Heart right ventricle (tissue), 16 donors: ENCODE measurements around the gene FBXO34. TPM values are rescaled to one million over a fixed set of nuclear protein-coding genes. Genes with fewer than 3 reads are reported as not detected.
"Not testable (repeated sequence)": the region's sequence is repeated elsewhere in the genome, so short reads cannot be mapped to it uniquely, and the experiment has no call there.

Source experiments
- ATAC-seq, 8 donors: fragments of 200-7000 bp; cut with Tn5 transposase; one replicate each; pipeline ENCODE4 v1.9.1; 2020; ENCODE audit warnings: mild to moderate bottlenecking in 8 of 8, moderate library complexity in 8 of 8, moderate number of reproducible peaks in 1 of 8
- DNase-seq, 2 donors: peaks; one replicate each; pipeline ENCODE4 v3.0.0-alpha.2; 2020
- H3K27ac ChIP-seq, 10 donors: fragments of 200-600 bp; sonication (generic) in 2 of 10; one replicate each; pipeline versions ENCODE4 v1.5.0 to v1.8.0; 2020 to 2022; ENCODE audit warnings: mild to moderate bottlenecking in 3 of 10
- H3K27me3 ChIP-seq, 7 donors: fragments of 200-600 bp; one replicate each; pipeline ENCODE4 v1.8.0; 2021 to 2022; ENCODE audit warnings: mild to moderate bottlenecking in 2 of 7
- H3K36me3 ChIP-seq, 9 donors: fragments of 200-600 bp; sonication (generic) in 1 of 9; one replicate each; pipeline versions ENCODE4 v1.5.0 to v1.8.0; 2020 to 2022; ENCODE audit warnings: mild to moderate bottlenecking in 2 of 9
- H3K4me1 ChIP-seq, 9 donors: fragments of 200-600 bp; sonication (generic) in 1 of 9; one replicate each; pipeline versions ENCODE4 v1.5.0 to v1.8.0; 2020 to 2022; ENCODE audit warnings: mild to moderate bottlenecking in 4 of 9
- H3K4me3 ChIP-seq, 10 donors: fragments of 200-600 bp; sonication (generic) in 2 of 10; one replicate each; pipeline versions ENCODE4 v1.5.0 to v1.8.0; 2020 to 2022; ENCODE audit warnings: mild to moderate bottlenecking in 7 of 10, moderate library complexity in 2 of 10
- H3K9me3 ChIP-seq, 11 donors: fragments of 200-600 bp in 10 of 11; sonication (generic) in 2 of 11; one replicate each; pipeline versions ENCODE4 v1.5.0 to v1.8.0; 2013 to 2022; ENCODE audit warnings: mild to moderate bottlenecking in 2 of 11, control low read depth in 1 of 11, moderate library complexity in 1 of 11
- WGBS, 2 donors: extraction: QIAGEN DNeasy Blood & Tissue Kit; methylation state at CpG; one replicate each; pipeline ENCODE4 v1.1.7; 2013; ENCODE audit warnings: inconsistent platforms in 1 of 2; 5-methylcytosine and 5-hydroxymethylcytosine counted together
- intact Hi-C, 10 donors: fragments of 100-400 bp; cut with DNase I; formaldehyde crosslinking; loops; one replicate each; pipeline versions ENCODE4 v1.11.1 to v1.14.2; 2022
- polyA plus RNA-seq, 2 donors: library from polyadenylated mRNA; stranded (reverse); fragments of 200-250 nt; gene quantifications; one replicate each; pipeline ENCODE4 v1.2.3, GENCODE V29; 2013
- total RNA-seq, 10 donors: library from RNA; stranded (reverse); fragmentation: NEBNext Ultra II Directional in 3 of 10; extraction: Animal tissue kit (Norgen Biotek cat#: 25700) in 3 of 10; gene quantifications; one replicate each; pipeline versions ENCODE4 v1.2.1 to v1.2.4, GENCODE V29; 2021 to 2023
- TF ChIP-seq, protein P1 (sequence below), 9 donors: fragments of 200-600 bp; sonication (generic) in 2 of 9; IDR thresholded peaks; one replicate each; pipeline versions ENCODE4 v1.5.0 to v1.8.0; 2021 to 2022; ENCODE audit warnings: antibody characterized with exemption in 9 of 9, mild to moderate bottlenecking in 5 of 9, moderate library complexity in 1 of 9
- donor health status: Arrhythmogenic right ventricular cardiomyopathy.
- donor health status: ischemic (EF 13 %, LVEDD 7.1; RV severe dilation, severe dysfunction).
- donor health status: healthy with polysubstance abuse.
- donor health status: DM: no; HTN: yes; CAD: no.
- donor health status: DM: no; HTN: no; CAD: no.
- donor health status: ischemic (EF 25% LVEDD 6.9; RV normal size, moderate dysfunction).
- donor health status: ischemic (EF 25% LVEDD 5.7; RV mildly dilated, moderate dysfunction).
- donor health status: healthy.
- donor health status: DM: yes; HTN: yes; CAD: no.
- donor health status: Ischemic cardiomyopathy.
- donor health status: ischemic (EF 35%, LVEDD 5.7; RV mildly dilated, moderate dysfunction).
- donor health status: nonischemic (EF 11% LVEDD 7.7; RV severe dilation, severe dysfunction).
- donor health status: DM: yes; HTN: yes; CAD: no.
- donor health status: PGD.
- donor health status: ischemic (EF 29% LVEDD 5.4; RV normal size, mild dysfunction).
- donor health status: nonischemic (EF 23%, LVEDD 6.1; RV moderate dilation, normal function).

FBXO34 gene
- total and polyA plus RNA-seq, 12 donors: 8.9 to 26.2 (median 20.8) TPM

DNA sequence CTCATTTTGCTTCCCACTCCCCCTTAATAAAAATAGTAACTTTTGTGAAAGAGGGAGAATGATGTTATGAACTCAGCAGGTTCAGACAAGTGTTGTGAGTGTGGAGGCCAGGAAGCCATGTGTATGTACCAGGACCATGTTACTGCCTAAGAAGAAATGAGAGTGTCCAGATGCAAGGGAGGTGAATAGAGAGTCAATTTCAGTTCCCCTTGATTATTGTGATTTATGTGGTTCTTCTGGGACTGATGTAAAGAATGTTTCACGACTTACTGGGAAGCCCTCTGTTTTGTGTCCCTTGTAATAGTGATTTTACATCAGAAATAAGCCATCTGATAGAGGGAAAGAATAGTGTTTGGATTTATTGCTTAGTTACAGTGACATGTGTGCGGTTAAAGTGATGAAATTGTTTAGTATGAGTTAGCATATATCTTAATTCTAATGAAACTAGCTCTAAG, 32.5 kb downstream of the FBXO34 start:
- H3K4me1 ChIP-seq: peaks cover 3 to 71% (median 43%) of the 10 kb centered on the region in 9 donors
- peaks cover 0 to 7% (median 0%) of the 10 kb centered on the region in 9 donors for H3K36me3 ChIP-seq
- ATAC-seq: no peak
- 69 to 78% methylated on average over 2 of the region's 2 CpGs for WGBS, 2 donors
- TF ChIP-seq, protein P1, sequence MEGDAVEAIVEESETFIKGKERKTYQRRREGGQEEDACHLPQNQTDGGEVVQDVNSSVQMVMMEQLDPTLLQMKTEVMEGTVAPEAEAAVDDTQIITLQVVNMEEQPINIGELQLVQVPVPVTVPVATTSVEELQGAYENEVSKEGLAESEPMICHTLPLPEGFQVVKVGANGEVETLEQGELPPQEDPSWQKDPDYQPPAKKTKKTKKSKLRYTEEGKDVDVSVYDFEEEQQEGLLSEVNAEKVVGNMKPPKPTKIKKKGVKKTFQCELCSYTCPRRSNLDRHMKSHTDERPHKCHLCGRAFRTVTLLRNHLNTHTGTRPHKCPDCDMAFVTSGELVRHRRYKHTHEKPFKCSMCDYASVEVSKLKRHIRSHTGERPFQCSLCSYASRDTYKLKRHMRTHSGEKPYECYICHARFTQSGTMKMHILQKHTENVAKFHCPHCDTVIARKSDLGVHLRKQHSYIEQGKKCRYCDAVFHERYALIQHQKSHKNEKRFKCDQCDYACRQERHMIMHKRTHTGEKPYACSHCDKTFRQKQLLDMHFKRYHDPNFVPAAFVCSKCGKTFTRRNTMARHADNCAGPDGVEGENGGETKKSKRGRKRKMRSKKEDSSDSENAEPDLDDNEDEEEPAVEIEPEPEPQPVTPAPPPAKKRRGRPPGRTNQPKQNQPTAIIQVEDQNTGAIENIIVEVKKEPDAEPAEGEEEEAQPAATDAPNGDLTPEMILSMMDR (IDR thresholded peaks at IDR 0.05): no peak
- intact Hi-C loops: no loop called here
- DNase-seq: no peak
- no peak overlapping the region for H3K4me3 ChIP-seq
- H3K27me3 ChIP-seq: no peaks in the 10 kb centered on the region
- no peaks in the 10 kb centered on the region for H3K9me3 ChIP-seq
- H3K27ac ChIP-seq: peak overlapping the region in 3 of 10 donors; percentile 20 to 55 (median 52)

GRCh38 chr14:55306938-55307589, 35.8 kb downstream of the FBXO34 start:
- H3K9me3 ChIP-seq: peaks cover 0 to 5% (median under 1%) of the 10 kb centered on the region in 11 donors
- peak overlapping the region in 6 of 10 donors; percentile 6 to 60 (median 39) for H3K27ac ChIP-seq
- intact Hi-C loops: no loop called here
- DNase-seq (no peak), ATAC-seq (peak in 7 of 8 donors; percentile 50 to 74 (median 66))
- TF ChIP-seq, protein P1 (IDR thresholded peaks at IDR 0.05): no peak
- H3K27me3 ChIP-seq: no peaks in the 10 kb centered on the region
- no peaks in the 10 kb centered on the region for H3K36me3 ChIP-seq
- peaks cover 3 to 83% (median 54%) of the 10 kb centered on the region in 9 donors for H3K4me1 ChIP-seq
- H3K4me3 ChIP-seq: no peak overlapping the region
- WGBS, 2 donors: 58 to 64% methylated on average over 5 of the region's 5 CpGs

- DNase-seq: no peak
- H3K27ac ChIP-seq: peak overlapping the region in 1 of 10 donors; percentile 3
- H3K9me3 ChIP-seq: peaks cover 0 to 18% (median 9%) of the 10 kb centered on the region in 11 donors
- H3K4me3 ChIP-seq: no peak overlapping the region
- peaks cover 0 to 16% (median 0%) of the 10 kb centered on the region in 9 donors for H3K36me3 ChIP-seq
- peaks cover 0 to 62% (median 39%) of the 10 kb centered on the region in 9 donors for H3K4me1 ChIP-seq
- intact Hi-C loops: loop anchor here in 1 of 10 donors (2.0 kb wide), 1 partner anchor 18 kb away; no protein-coding TSS in a partner anchor
- no peaks in the 10 kb centered on the region for H3K27me3 ChIP-seq
- WGBS, 2 donors: 59 to 63% methylated on average over 2 of the region's 2 CpGs
- no peak for ATAC-seq
- TF ChIP-seq, protein P1 (IDR thresholded peaks at IDR 0.05): no peak
Measured at GRCh38 chr14:55309154-55309553, 37.9 kb downstream of the FBXO34 start.

DNA sequence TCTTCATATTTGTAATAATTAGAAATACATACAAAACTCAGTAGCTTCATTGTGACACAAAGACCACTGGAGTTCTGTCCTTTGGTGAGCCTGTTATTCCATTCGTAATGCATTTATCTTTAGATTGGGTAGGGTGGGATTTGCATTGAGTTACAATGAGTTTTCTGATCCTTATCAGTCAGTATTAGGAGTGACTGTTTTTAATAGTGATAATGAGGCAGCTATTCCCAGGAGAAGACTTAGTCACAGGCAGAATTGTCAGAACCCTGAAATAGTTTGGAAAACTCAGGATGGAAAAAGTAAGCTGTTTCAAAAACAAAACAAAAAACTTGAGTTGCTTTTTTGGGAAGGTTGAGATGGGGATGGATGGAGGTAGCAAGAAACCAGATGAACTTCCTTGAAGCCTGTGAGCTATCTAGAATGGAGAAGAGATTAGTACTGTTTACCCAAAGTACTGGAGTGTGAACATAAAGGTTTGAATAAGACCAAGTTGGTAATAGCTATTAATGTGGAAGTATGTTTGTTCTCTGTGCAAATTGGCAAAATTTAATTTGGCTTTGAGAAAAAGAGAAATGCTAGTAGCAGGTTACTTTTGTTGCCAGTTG, 38.6 kb downstream of the FBXO34 start:
- Histone ChIP-seq H3K27ac (peak overlapping the region in 4 of 10 donors; percentile 3 to 30 (median 10)), H3K36me3 (peaks cover 0 to 16% (median 0%) of the 10 kb centered on the region in 9 donors), H3K4me1 (peaks cover 0 to 55% (median 39%) of the 10 kb centered on the region in 9 donors), H3K4me3 (no peak overlapping the region), H3K27me3 (no peaks in the 10 kb centered on the region), H3K9me3 (peaks cover 0 to 18% (median 9%) of the 10 kb centered on the region in 11 donors)
- intact Hi-C loops: loop anchor here in 2 of 10 donors (2.0 to 5.0 kb wide), 2 partner anchors 17 to 37 kb away; no protein-coding TSS in a partner anchor
- WGBS, 2 donors: 29 to 40% methylated on average over 1 of the region's 1 CpG
- DNase-seq (no peak), ATAC-seq (peak in 4 of 8 donors; percentile 28 to 63 (median 42))
- TF ChIP-seq, protein P1 (IDR thresholded peaks at IDR 0.05): no peak

- not testable (repeated sequence) for H3K27me3 ChIP-seq, ATAC-seq, H3K4me3 ChIP-seq, DNase-seq, H3K27ac ChIP-seq
- H3K4me1 ChIP-seq: peaks cover 0 to 53% (median 30%) of the 10 kb centered on the region in 9 donors
- 95 to 99% methylated on average over 5 of the region's 5 CpGs for WGBS, 2 donors
- peaks cover 0 to 34% (median 0%) of the 10 kb centered on the region in 9 donors for H3K36me3 ChIP-seq
- peaks cover 0 to 23% (median 9%) of the 10 kb centered on the region in 11 donors for H3K9me3 ChIP-seq
- intact Hi-C loops: loop anchor here in 1 of 10 donors (5.0 kb wide), 1 partner anchor 35 kb away; no protein-coding TSS in a partner anchor
Measured at GRCh38 chr14:55312379-55313030, 41.3 kb downstream of the FBXO34 start.
